GM12801 (cell line): ENCODE results near the gene ANKLE1.

Source experiments
- CTCF ChIP-seq: IDR thresholded peaks from one replicate; pipeline ENCODE4 v1.5.1; 2011; ENCODE audit warnings: control low read depth; ENCODE audit not compliant: insufficient read length; ENCODE audit errors: extremely low read depth

Gene ANKLE1

GRCh38 chr19:17256130-17256529, 25.6 kb upstream of the ANKLE1 start:
- TF ChIP-seq CTCF: no peak

GRCh38 chr19:17259118-17259780, 22.5 kb upstream of the ANKLE1 start:
- no peak for TF ChIP-seq CTCF

- no peak for TF ChIP-seq CTCF
These were observed 21.8 kb upstream of the ANKLE1 start for GRCh38 chr19:17259934-17260333.

GRCh38 chr19:17260842-17261325, 20.8 kb upstream of the ANKLE1 start:
- TF ChIP-seq CTCF: peak; percentile 93

- no peak for TF ChIP-seq CTCF
These were observed 19.1 kb upstream of the ANKLE1 start for GRCh38 chr19:17262557-17262956.

GRCh38 chr19:17263712-17264640, 17.7 kb upstream of the ANKLE1 start:
- no peak for TF ChIP-seq CTCF

- no peak for TF ChIP-seq CTCF
These were observed 17.1 kb upstream of the ANKLE1 start, which contains the start of gene USHBP1 for GRCh38 chr19:17264641-17264979. TSS of gene USHBP1 (minus strand) at chr19:17264745. CDS start at chr19:17264299, 446 bp downstream.
